Measurements from ENCODE around the gene SECISBP2.

SECISBP2 gene

DNA sequence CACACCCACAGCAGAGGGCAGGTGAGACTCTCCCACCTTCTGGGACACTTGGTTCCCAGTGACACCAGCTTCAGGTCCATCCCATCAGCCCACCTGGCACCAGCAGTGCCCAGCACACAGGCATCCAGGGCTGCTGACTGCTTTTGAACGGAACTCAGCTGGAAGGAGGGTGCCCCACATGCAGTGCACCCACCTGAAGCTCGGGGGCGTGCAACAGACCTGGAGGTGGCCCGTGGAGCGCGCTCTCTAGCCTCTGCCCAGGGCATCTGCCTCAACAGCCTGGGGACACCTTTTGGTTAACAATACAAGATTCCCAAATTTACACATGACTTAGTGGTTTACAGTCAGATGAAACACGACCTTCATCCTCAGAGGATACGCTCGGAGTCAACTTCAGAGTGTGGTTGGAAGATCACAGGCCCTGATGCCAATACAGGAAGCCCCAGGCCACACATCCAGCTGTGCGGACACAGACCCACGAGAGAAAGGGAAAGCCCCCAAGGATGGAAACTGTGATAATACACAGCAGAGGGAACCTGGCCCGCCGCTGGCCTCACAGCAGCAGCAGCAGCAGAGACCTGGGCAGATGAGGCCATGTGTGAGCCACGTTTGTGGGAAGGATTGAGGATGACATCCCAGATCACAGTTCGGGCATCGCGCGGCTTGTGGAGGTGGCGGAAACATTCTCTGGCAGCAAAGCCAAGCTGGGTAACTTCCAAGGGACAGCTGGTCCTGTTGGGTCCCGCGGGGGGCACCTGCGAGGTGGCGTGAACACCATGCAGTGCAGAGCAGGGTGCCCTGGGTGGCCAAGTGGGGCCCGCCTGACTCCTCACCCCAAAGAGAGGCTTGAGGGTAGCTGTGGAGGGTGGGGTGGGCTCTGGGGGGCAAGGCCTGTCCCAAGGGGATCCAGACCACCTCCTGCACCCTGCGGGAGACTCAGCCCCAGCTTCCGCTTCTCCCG, 64.0 kb downstream of the SECISBP2 start:
- no peak for DNase-seq (ENCODE audit: low read depth in 2 of 2)

DNA sequence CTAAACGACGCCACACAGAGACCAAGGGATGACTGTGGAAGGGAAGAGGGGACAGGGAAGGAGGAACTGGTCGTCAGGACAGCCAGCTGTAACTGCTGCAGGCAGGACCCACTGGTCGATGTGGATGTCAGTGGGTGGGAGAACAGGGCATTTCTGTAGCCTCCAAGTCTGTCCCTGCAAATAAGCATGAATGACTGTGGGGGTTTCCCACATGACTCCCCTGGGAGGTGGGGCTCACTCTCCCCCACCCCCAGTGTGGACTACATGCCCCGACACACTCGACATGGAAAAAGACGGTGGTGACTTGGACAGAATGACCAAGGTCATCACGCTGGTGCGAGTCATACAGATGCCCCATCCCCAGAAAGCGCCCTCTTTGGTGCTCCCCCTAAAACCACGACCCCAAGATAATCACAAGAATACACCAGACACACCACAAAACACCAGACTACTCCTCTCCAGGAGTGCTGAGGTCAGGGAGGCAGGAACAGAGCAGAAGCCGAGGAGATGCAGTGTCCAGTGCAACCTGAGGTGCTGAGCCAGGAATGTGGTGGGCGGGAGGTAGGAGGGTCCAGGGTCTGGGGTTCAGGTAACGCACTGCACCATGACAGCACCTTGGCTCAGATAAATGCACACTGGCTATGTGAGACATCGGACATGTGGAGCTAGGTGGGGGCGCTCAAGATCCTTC, 64.9 kb downstream of the SECISBP2 start:
- DNase-seq (ENCODE audit: low read depth in 2 of 2): no peak

DNA sequence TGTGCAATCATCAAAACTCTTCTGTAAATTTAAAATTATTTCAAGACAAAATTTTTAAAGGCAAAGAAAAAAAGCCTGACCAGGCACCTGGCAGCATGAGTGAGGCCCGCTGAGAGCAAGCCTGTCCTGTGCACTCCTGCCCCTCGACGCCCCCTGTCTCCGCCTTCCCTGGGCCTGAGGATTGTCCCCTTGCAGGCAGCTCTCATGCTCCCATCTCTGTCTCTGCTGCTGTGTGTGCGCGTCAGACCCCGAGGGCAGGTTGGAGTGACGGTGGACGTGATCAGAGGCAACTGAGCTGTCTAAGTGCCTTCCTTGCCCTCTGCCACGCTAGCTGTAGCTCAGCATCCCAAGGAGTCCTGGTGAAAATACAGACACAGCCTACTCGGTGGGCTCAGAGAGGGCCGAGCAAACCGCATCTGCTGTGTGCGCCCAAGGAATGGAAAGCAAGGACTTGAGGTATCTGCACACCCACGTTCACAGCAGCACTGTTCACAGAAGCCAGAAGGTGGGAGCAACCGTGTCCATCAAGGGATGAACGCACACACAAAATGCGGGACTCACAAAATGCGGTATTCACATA, 65.5 kb downstream of the SECISBP2 start:
- no peak for DNase-seq (ENCODE audit: low read depth in 2 of 2)

DNA sequence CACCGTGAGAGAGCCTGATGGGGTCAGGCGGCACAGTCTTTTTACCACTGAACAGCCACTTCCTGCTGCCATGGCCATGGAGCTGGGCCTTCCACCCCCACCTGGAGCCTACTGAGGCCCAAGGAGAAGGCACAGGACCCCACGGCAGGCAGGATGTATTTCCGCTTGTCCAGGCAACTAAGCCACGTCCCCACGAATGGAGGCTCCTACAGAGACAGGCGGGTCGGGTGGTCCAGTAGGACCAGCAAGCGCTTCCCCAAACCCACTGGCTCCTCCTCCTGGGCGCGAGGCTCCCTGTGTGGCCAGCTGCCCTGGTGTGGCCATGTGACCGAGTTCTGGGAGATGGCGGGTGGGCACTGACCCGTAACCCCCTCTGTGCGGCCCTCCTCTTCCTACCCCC, 66.5 kb downstream of the SECISBP2 start:
- no peak for DNase-seq (ENCODE audit: low read depth in 2 of 2)

DNA sequence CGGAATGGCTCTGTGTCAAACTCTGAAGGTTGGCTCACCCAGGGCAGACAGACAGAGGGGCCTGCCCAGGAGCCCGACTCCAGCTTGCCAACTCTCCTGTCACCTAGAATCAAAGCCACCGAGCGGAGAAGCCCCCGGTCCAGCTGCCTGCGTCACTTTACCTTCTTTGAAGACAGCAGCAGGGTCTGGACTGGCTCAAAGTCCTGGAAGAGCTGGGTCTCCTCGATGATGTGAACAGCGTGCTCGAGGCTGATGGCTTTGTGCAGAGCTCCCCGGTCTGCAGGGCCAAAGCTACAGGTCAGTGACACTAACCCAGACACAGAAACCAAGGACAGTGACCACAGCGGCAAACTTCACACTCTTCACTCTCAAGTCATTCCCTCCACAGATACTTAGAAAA, 67.9 kb downstream of the SECISBP2 start:
- DNase-seq (ENCODE audit: low read depth in 2 of 2): no peak

DNA sequence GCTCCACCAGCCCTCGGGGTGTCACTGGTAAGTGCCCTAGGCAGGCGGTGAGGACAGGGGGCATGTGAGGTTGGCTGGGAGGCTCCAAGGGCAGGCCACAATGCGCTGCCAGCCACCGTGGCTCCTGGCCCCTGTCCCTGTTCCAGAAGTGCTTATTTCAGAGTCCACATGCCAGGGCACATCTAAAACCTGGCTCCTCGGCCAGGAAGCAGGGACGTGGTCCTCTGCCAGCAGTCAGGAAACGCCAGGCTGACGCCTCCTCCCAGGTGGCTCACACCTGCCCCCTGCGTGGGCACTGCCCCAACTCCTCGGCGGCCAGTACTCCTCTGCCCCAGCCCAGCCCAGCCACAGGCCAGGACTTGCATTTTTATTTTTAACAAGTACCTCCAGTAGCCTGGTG, 68.5 kb downstream of the SECISBP2 start:
- DNase-seq (ENCODE audit: low read depth in 2 of 2): no peak

DNA sequence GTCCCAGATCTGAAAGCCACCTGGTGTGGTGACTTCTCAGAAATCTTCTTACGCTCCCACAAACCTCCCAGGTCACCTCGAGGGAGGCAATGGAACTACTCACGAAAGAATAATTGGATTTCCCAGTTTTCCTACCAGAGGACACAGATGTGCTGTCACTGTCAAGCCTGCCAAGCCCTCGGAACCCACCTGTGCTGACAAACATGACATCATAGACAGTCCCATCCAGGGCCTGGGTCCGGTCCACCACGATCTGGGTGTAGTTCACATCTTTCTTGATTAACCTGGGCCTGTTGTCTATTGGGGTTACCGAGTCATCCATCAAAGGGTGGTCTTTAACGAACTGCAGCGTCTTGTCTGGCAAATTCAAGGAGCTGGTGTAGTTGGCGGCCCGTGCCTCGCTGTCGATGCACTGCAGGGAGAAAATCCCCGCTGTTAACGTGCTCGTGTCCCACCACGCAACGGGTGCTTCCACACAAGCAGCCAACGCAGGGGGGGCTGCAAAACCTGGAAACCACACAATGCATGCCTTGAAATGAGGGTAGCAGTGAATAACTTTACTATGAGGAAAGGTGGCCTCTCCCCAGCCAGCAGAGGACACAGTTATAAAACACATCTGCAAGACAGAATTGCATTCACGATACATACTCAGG, 69.0 kb downstream of the SECISBP2 start:
- no peak for DNase-seq (ENCODE audit: low read depth in 2 of 2)

DNA sequence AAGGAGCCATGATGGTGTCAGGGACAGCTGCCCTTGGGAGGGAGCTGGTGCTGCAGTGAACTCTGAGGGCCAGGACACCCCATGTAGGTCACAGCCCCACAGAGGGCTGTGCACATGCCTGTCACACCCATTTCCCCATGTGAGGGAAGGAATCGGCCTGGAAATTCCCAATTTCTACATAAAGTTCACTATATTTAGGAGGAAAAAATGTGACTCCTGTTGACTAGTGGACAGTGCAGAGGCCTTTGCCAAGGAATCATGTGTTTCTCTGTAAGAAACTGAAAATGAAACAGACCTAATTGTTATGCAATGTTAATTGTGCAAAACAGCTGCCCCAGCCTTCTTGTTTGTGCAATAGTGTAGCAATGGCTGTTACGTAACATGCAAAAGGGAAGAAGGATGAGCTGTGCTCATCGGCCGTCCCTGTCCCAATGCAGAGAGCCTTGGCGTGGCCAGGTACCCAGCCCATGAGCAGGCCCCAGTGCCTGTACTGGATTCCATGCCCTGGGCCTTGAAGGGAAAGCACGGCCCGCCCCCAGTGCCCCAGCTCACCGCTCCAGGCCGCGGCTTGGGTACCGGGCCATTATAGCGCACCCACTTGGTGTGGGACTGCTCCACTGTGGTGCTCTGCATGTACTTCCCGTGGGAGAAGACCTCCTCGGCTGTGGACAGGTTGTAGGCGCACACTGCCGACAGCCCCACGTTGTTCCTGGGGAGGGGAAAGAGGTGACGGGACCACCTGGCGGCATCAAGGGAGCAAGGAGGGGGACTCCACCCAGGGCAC, 70.0 kb downstream of the SECISBP2 start:
- no peak for DNase-seq (ENCODE audit: low read depth in 2 of 2)

DNA sequence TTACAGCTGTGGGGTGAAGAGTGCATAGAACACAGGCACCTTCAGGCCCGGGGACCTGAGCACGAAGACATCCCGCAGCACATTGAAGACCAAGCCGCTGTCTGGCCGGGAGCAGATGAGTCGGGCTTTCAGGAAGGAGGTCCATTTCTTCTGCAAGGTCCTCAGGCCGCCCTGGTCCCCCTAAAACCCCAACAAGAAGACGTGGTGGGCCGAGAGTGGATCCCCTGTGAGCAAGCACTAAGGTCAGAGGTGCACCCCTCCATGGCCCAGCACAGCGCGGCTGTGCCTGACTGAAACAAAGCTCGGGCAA, 70.5 kb downstream of the SECISBP2 start:
- DNase-seq (ENCODE audit: low read depth in 2 of 2): no peak

DNA sequence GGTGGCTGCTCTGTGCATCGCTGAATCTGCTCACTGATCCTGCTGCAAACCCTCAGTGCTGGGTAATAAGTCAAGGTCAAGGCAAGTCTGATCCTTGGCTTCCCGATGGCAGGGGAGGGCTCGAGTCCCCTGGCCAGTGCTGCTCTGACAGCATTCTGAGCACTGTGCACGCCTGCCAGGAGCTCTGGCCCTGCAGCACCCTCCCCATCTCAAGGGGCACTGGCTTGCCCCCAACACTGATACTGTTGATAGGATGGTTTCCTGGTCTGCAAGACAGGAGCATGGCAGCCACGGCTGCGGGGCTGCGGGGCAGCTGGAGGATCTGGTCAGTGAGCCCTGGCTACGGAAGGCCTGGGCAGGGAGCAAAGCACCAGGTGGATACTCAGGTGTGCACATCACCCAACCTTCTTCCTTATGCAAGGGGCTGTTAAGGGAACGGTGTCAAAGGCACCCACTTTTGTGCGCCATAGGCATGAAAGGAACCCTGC, 71.8 kb downstream of the SECISBP2 start:
- no peak for DNase-seq (ENCODE audit: low read depth in 2 of 2)

DNA sequence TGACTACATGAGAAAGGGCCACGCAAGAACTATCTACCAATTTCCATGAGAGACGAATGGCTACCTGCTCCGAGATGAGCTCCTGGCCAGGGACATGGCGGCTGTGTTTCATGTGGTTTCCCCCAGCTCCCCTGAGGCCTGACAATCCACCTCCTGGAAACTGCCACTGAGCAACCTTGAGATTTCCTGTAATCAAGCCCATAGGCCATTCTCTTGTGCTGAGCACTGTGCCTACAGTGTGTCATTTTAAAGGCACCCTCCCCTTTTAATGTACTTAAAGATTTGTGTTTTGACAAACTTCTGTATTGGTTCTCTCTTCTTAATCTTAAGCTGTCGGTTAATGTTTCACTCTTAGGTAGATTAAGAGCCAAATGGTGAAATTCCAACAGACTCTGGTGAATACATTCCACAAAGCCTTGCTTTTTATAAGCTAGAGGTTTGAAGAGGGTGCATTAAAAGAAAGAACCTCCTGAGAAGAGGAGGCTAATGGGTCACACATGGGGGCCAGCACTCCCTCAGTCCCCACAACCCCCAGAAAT, 72.3 kb downstream of the SECISBP2 start:
- no peak for DNase-seq (ENCODE audit: low read depth in 2 of 2)

DNA sequence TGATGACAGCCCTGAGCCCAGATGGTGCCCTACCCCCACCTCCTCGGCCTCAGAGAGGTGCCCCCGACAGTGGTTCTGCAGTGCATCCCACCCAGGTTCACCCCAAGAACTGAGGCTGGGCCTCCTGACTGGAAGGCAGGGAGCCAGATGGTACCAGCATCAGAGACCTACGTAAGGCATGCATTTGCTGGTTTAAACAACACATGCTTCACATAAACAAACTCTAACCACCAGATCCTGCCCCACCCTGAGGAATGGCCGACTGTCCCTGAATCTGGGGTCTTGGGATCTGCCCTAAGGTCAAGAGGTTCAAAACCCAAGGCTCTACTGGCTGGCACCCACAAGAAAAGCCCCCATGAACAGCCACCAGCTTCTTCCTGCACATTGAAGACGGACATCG, 73.3 kb downstream of the SECISBP2 start:
- no peak for DNase-seq (ENCODE audit: low read depth in 2 of 2)

DNA sequence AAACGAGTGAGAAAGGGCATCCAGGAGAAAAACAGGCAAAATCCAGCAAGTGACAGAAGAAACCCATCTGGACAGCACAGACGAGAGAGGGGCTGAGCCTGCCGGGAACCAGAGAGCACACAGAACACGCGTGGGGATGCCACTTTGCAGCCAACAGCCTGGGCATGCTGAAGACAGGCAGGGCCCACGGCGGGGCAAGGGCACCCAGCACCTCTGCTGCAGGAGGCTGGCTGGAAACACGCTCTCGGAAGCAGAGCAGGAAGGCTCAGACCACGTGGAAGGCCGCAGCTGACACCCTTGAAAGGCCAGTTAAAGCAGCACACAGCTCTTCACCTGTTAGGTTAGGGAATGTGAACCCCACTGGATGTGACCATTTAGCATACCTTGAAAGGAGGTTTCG, 76.1 kb downstream of the SECISBP2 start:
- DNase-seq (ENCODE audit: low read depth in 2 of 2): no peak

DNA sequence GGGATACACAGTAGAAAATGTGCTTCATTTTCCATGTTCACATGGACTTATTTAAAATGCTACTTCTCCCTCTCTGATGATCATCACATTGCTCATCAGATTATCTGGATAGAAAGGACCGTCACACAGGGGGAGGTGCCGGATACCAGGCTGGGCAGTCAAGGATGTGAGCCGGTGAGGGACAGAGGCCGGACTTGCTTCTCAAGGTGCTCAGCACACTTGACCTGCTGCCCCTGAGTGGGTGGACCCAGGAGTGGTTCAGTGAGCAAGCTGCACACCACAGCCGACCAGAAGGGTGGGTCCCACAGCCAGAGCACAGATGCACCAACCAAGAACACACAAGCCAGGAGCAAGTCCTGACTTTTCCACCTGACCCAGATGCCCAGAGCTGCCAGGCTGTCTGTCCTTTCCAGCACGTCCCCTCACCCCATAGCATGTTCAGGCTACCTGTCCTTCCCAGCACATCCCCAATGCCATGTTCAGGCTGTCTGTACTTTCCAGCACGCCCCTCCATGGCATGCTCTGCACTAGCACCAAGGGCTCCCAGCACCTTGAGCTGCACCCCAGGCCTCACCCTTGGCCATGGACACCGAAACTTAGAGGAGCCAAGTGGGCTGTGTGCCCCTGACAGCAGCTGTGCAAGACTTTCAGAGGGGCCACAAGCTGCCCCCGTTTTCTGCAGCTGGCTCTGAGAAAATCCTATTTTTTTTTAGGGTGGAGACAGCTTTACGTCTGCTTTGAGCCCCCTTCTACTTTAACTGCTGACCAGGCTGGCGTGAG, 77.8 kb downstream of the SECISBP2 start:
- no peak for DNase-seq (ENCODE audit: low read depth in 2 of 2)

DNA sequence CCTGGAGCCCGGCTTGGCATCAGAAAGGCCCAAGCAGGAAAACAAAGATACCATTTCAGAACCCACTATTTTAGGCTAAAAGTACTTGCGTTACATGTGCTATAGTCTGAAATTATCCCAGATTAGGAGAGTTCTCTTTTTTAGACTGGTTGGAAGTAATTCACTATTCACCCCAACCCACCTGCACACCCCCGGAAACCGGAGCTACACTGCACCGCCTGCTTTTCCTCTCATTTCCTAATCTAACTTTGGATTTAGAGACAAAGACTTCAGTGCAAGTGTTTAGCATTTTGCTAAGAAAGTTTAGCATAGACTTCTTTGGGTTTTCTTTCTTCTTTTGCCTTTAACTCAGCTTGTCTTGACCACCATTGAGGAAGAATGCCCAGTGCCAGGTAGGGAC, 79.2 kb downstream of the SECISBP2 start:
- no peak for DNase-seq (ENCODE audit: low read depth in 2 of 2)

DNA sequence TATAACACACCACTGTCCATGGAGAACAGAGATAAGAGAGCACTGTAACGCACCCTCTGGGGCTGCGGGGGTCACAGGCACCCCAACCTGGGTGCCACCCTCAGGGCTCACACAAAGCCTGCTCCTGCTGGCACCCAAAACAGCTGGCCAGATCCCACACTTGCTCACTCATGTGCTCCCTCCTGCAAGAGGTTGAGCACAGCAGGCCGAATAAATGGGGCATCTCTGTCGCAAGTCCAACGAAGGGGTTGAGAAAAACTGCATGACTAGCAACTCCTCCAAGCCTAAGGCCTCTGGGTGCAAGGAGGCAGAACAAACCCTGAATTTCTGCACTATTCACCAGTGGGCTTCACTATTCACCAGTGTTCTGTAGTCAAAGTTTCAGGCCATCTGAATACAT, 80.3 kb downstream of the SECISBP2 start:
- no peak for DNase-seq (ENCODE audit: low read depth in 2 of 2)

DNA sequence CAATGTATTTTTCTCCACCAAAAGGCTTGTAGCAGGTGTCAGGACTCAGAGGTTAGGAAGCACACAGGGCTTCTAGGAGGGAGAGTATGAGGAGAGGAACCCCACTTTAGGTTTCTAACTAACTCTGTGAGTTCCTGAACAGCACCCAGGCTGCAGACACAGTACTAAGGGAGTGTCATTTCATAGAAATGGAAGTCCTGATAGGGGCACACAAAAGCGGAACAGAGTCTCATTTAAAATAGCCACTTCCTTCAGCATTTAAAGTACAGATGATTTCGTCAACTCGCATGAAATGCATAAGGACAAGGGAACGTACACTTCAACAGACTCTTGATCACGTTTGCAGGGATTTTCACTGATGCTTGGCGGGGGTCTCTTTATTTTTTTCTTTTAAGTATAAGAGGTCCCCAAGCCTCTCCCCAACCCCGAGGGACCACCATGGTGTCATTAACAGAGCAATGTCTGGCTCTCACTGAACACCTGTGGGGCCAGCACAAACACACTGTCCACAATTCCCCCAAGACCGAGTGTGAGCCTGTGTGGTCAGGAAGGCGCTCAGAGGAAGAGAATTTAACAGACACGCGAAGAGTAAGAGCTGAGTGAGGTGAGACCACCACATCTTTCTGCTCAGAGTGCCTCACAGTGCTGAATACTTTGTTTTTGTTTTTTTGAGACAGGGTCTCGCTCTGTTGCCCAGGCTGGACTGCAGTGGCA, 82.3 kb downstream of the SECISBP2 start:
- DNase-seq (ENCODE audit: low read depth in 2 of 2): no peak

DNA sequence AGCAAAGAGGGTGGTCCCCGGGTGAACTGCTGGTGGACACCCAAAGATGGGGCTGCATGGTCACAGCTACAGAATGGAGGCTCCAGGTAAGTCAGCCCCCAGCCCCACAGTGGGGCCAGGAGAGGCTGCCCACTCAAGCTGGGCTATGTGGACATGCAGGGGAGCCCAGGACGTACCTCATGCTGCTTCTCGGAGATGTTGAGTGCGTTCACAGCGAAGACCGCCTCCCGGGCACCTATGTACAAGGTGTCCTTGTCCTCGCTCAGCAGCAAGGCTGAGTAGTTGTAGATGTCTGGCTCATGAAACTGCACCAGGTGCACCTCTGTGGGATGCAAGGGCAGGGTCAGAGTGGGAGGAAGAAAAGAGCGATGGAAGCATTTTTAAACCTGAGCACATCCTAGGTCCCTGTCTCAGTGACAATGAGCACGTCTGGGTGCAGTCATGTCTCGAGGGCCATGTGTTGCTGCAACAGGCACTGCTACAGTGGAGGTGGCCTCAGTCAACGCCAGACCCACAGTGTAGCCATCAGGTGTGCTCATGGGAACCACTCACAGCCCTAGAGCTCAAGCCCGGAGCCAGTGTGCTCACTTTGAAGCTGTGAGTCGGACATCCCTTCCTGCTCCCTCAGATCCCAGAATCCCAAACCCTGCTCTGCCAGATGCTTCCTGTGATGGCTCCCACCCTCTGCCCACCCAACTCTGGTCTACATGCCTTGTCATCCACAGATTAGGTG, 84.6 kb downstream of the SECISBP2 start:
- no peak for DNase-seq (ENCODE audit: low read depth in 2 of 2)

DNA sequence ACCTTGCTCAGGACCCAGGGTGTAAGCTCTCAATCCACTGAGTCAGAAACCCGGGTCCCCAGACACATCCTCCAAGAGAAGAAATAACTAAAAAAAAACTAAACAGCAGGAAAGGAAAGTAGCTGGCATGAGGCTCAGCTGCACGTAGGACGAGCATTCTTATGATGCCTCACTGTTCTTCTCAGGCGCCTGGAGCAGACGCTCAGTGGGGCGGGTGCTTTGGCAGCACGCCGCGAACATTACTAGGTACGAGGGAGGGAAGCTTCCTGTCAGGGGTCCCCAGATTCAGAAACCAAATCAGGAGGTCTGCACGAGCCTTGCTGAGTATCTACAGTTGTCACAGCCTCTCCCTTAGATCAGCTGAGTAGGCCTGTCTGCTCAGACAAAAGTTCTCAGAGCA, 85.8 kb downstream of the SECISBP2 start:
- no peak for DNase-seq (ENCODE audit: low read depth in 2 of 2)
